IgD-negative memory B cell (primary cell): ENCODE results near the gene SLAIN1. TPM values are rescaled to one million over a fixed set of nuclear protein-coding genes. Genes with fewer than 3 reads are reported as not detected.

Source experiments
- H3K27ac Mint-ChIP-seq, 3 donors: one replicate each; pipeline ENCODE4 v1.8.0; 2020 to 2022; ENCODE audit warnings: mild to moderate bottlenecking in 3 of 3, mixed read lengths in 3 of 3, moderate library complexity in 1 of 3
- H3K27me3 Mint-ChIP-seq: one replicate; pipeline ENCODE4 v1.8.0; 2021; ENCODE audit warnings: mixed read lengths
- H3K36me3 Mint-ChIP-seq: one replicate; pipeline ENCODE4 v1.8.0; 2020; ENCODE audit warnings: mild to moderate bottlenecking, mixed read lengths
- H3K4me1 Mint-ChIP-seq, 3 donors: one replicate each; pipeline ENCODE4 v1.8.0; 2020 to 2022; ENCODE audit warnings: mixed read lengths in 3 of 3, mild to moderate bottlenecking in 1 of 3
- H3K4me3 Mint-ChIP-seq, 4 donors: one replicate each; pipeline ENCODE4 v1.8.0; 2020 to 2022; ENCODE audit warnings: mild to moderate bottlenecking in 4 of 4, mixed read lengths in 4 of 4, moderate library complexity in 3 of 4
- H3K9me3 Mint-ChIP-seq, 3 donors: one replicate each; pipeline ENCODE4 v1.8.0; 2020 to 2021; ENCODE audit warnings: mixed read lengths in 3 of 3, mild to moderate bottlenecking in 1 of 3
- polyA plus RNA-seq: library from polyadenylated mRNA; unstranded; fragments of 300-500 nt; fragmentation: Illumina TruSeq; gene quantifications from one replicate; pipeline ENCODE4 v1.2.3, GENCODE V29; 2021

Gene SLAIN1
- polyA plus RNA-seq, 1 donor from 2014 or later, result 7.7 TPM

DNA sequence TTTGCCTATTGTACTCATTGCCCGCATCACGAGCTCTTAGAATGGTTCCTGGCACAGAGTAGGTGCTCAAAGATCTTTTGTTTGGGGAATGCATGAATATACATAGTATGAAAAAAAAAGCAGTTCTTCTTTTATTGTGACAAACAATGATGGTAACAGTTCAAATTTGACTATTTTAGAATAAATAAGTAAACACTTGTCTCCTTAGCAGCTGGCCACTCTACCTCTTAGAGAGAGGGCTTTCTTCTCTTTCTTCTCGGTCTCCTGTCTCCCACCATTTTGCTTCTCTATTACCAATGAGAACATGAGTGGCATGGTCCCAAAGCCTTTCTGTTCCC, 639 bp upstream of the SLAIN1 start:
- H3K4me3 Mint-ChIP-seq, result peak overlapping the region; percentile 74 to 93 (median 90)
- peaks cover 2% of the 10 kb centered on the region for H3K27me3 Mint-ChIP-seq
- no peaks in the 10 kb centered on the region for H3K9me3 Mint-ChIP-seq
- H3K4me1 Mint-ChIP-seq, result peaks cover 11 to 24% (median 22%) of the 10 kb centered on the region in 3 donors
- no peaks in the 10 kb centered on the region for H3K36me3 Mint-ChIP-seq
- H3K27ac Mint-ChIP-seq, result peak overlapping the region; percentile 32 to 97 (median 95)

DNA sequence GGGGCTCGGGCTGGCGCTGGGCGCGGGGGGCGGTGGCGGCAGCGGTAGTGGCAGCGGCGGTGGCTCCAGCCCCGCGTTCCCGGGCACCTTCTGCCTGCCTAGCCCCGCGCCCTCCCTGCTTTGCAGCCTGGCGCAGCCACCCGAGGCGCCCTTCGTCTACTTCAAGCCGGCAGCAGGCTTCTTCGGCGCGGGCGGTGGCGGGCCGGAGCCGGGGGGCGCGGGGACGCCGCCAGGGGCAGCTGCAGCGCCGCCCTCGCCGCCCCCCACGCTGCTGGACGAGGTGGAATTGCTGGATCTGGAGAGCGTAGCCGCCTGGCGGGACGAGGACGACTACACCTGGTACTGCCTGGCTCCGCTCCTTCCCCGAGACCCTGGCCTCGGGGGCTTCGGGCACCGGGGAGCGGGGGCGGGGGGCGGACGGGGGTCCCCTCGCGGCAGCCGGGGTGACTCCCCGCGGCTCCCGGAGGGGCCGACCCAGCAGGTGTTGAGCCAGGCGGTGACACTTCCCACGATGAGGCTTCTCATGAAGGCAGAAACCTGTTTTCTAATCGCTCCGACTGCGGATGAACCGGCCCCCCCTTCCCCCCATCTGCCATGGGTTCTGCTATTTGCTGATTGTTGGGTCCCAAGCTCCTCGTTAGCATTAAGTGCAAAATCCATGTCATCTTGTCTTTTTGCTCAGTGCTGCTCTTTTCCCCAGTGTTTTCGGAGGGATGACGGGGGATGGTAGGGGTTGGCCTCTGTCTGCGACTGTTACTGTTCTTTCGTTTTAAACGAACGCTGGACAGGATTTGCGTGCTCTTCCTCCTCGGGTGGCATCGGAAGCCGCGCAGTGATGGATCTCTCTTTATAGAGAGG, 943 bp downstream of the SLAIN1 start:
- Mint-ChIP-seq H3K4me3 (peak overlapping the region; percentile 85 to 98 (median 98)), H3K27me3 (peaks cover 2% of the 10 kb centered on the region), H3K4me1 (peaks cover 11 to 24% (median 22%) of the 10 kb centered on the region in 3 donors), H3K9me3 (no peaks in the 10 kb centered on the region), H3K27ac (peak overlapping the region; percentile 61 to 92 (median 83)), H3K36me3 (no peaks in the 10 kb centered on the region)

GRCh38 chr13:77699059-77699680, 1.7 kb downstream of the SLAIN1 start:
- H3K36me3 Mint-ChIP-seq, result no peaks in the 10 kb centered on the region
- H3K4me1 Mint-ChIP-seq, result peaks cover 11 to 22% (median 22%) of the 10 kb centered on the region in 3 donors
- H3K27ac Mint-ChIP-seq, result peak overlapping the region; percentile 61 to 92 (median 83)
- H3K27me3 Mint-ChIP-seq, result no peaks in the 10 kb centered on the region
- H3K4me3 Mint-ChIP-seq, result peak overlapping the region; percentile 85 to 98 (median 98)
- no peaks in the 10 kb centered on the region for H3K9me3 Mint-ChIP-seq

DNA sequence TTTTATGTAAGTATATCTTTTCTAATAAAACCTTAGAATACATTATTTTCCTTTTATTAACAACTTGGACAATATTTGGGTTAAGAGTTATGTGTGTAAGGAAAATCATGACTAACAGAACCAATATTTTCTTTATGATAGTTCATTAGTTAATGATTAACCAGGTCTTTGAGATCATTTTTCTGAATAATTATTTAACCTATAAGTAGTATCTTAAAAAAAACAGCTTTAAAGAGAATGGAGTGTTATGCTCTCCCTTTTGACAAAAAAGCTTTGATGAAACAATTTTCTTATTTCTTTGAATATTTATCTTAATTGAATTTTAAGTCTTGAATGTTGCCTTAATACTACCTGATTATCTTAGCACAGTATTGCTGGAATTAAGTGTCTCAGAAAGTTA, 3.8 kb downstream of the SLAIN1 start:
- H3K9me3 Mint-ChIP-seq, result no peaks in the 10 kb centered on the region
- H3K36me3 Mint-ChIP-seq, result no peaks in the 10 kb centered on the region
- H3K27me3 Mint-ChIP-seq, result no peaks in the 10 kb centered on the region
- no peak overlapping the region for H3K27ac Mint-ChIP-seq
- H3K4me1 Mint-ChIP-seq, result peaks cover 6 to 18% (median 17%) of the 10 kb centered on the region in 3 donors
- H3K4me3 Mint-ChIP-seq, result no peak overlapping the region

DNA sequence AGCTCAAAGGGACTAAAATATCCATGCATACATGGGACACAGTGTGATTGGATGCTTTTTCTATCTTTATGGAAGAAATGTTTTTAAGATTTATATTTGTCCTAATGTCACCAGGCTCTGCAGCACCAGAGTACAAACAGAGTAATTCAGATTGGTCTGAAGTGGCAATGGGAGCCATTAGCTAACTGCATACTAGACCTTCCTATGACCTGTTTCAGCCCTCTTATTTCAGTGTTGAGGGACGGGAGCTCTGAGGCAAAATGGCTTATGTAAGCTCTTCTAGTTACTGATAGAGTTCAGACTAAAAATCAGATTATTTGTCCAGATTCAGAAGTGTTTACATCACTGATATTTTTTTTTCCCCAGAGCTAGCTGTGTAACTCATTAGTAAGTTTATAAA, 4.9 kb downstream of the SLAIN1 start:
- H3K27me3 Mint-ChIP-seq, result no peaks in the 10 kb centered on the region
- H3K4me1 Mint-ChIP-seq, result peaks cover 0 to 16% (median 8%) of the 10 kb centered on the region in 3 donors
- no peaks in the 10 kb centered on the region for H3K9me3 Mint-ChIP-seq
- peak overlapping the region in 2 of 4 donors; percentile 63 to 83 for H3K4me3 Mint-ChIP-seq
- no peaks in the 10 kb centered on the region for H3K36me3 Mint-ChIP-seq
- no peak overlapping the region for H3K27ac Mint-ChIP-seq

GRCh38 chr13:77703408-77703807, 5.9 kb downstream of the SLAIN1 start:
- Mint-ChIP-seq H3K4me3 (no peak overlapping the region), H3K4me1 (peaks cover 0 to 16% (median 8%) of the 10 kb centered on the region in 3 donors), H3K9me3 (no peaks in the 10 kb centered on the region), H3K36me3 (peaks cover 3% of the 10 kb centered on the region), H3K27ac (no peak overlapping the region), H3K27me3 (no peaks in the 10 kb centered on the region)

DNA sequence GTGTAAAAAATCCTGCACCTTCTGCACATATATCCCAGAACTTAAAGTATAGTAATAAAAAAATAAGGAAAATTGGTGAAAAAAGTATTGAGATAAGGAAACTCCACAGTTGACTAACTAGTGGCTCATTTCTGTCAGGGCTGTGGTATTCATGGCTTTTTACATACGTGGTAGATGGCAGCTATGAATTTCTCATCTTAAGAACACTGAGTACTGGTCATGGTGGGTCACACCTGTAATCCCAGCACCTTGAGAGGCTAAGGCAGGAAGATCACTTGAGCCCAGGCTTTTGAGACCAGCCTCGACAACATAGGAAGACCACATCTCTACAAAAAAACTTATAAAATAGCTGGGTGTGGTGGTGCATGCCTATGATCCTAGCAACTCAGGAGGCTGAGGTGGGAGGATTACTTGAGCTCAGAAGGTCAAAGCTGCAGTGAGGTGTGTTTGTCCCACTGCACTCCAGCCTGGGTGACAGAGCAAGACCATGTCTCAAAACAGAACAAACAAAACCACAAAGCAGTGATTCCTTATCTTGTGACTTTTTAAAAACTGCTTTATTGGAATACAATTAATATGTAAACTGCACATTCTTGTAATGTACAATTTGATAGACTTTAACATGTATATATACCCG, 16.8 kb downstream of the SLAIN1 start:
- H3K9me3 Mint-ChIP-seq, result peaks cover 4 to 11% (median 10%) of the 10 kb centered on the region in 3 donors
- H3K27ac Mint-ChIP-seq, result peak overlapping the region in 1 of 3 donors; percentile 28
- no peak overlapping the region for H3K4me3 Mint-ChIP-seq
- peaks cover 2% of the 10 kb centered on the region for H3K36me3 Mint-ChIP-seq
- H3K27me3 Mint-ChIP-seq, result no peaks in the 10 kb centered on the region
- H3K4me1 Mint-ChIP-seq, result peaks cover 6 to 33% (median 21%) of the 10 kb centered on the region in 3 donors

DNA sequence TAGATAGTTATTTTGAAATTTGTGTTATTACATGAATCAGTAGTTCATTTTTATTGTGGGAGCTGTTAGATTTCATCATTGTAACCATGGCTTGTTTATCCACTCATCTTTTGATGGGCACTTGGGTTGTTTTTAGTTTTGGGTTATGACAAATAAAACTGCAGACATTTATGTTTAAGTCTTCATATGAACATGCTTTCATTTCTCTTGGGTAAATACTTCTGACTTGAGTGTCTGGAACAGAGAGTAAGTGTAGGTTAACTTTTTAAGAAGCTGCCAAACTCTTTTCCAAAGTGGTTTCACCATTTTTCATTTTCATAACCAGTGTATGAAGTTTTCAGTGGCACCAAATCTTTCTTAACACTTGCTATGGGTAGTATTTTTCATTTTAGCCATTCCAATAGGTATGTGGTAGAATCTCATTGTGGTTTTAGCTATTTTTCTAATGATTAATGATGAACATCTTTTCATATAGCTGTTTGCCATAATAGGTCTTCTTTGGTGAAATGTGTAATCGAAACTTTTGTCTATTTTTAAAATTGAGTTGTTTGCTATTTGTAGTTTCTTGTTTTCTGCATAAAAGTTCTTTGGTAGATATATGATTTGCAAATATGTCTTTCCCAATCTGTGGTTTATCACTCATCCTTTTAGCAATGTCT, 17.9 kb downstream of the SLAIN1 start:
- Mint-ChIP-seq H3K9me3 (peaks cover 3 to 11% (median 8%) of the 10 kb centered on the region in 3 donors), H3K4me1 (peaks cover 6 to 37% (median 20%) of the 10 kb centered on the region in 3 donors), H3K4me3 (peak overlapping the region in 1 of 4 donors; percentile 18), H3K36me3 (peaks cover 5% of the 10 kb centered on the region), H3K27ac (peak overlapping the region in 1 of 3 donors; percentile 17), H3K27me3 (no peaks in the 10 kb centered on the region)

GRCh38 chr13:77716692-77717091, 19.2 kb downstream of the SLAIN1 start:
- no peak overlapping the region for H3K4me3 Mint-ChIP-seq
- H3K27ac Mint-ChIP-seq, result no peak overlapping the region
- peaks cover 6 to 41% (median 20%) of the 10 kb centered on the region in 3 donors for H3K4me1 Mint-ChIP-seq
- H3K27me3 Mint-ChIP-seq, result no peaks in the 10 kb centered on the region
- peaks cover 0 to 8% (median 2%) of the 10 kb centered on the region in 3 donors for H3K9me3 Mint-ChIP-seq
- peaks cover 11% of the 10 kb centered on the region for H3K36me3 Mint-ChIP-seq

- peaks cover 16% of the 10 kb centered on the region for H3K36me3 Mint-ChIP-seq
- peaks cover 6 to 41% (median 20%) of the 10 kb centered on the region in 3 donors for H3K4me1 Mint-ChIP-seq
- no peak overlapping the region for H3K4me3 Mint-ChIP-seq
- H3K9me3 Mint-ChIP-seq, result peaks cover 0 to 2% (median 0%) of the 10 kb centered on the region in 3 donors
- no peaks in the 10 kb centered on the region for H3K27me3 Mint-ChIP-seq
- H3K27ac Mint-ChIP-seq, result no peak overlapping the region
Observed at GRCh38 chr13:77717508-77717907, 20.0 kb downstream of the SLAIN1 start.

DNA sequence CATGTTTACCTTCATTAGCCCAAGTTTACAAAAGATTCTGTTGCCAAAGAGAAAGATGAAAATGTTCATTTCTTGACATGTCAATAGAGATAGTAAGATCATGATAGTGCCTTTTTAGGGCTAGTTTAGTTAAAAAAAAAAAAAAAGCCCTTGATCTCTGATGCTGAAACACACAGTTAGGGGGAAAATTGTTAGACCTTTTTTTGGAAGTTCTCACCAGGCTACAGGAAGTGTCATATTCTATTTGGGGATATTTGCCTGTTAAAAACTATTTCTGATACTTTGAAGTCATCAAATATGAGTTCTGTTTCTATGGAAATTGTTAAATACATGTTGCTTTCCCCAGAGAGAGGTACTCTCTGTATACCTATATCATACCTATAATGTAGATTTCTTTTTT, 21.6 kb downstream of the SLAIN1 start:
- H3K4me1 Mint-ChIP-seq, result peaks cover 6 to 41% (median 19%) of the 10 kb centered on the region in 3 donors
- peaks cover 0 to under 1% (median 0%) of the 10 kb centered on the region in 3 donors for H3K9me3 Mint-ChIP-seq
- H3K36me3 Mint-ChIP-seq, result peaks cover 18% of the 10 kb centered on the region
- no peak overlapping the region for H3K4me3 Mint-ChIP-seq
- no peaks in the 10 kb centered on the region for H3K27me3 Mint-ChIP-seq
- no peak overlapping the region for H3K27ac Mint-ChIP-seq

DNA sequence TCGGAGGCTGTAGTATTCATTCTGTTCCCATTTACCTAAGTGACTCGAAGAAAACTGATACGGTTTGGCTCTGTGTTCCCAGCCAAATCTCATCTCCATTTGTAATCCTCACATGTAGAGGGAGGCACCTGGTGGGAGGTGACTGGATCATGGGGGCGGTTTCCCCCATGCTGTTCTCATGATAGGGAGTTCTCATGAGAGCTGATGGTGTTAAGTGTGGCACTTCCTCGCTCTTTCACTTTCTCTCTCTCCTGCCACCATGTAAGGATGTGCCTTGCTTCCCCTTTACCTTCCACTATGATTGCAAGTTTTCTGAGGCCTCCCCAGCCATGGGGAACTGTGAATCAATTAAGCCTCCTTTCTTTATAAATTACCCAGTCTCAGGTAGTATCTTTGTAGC, 23.5 kb downstream of the SLAIN1 start:
- no peaks in the 10 kb centered on the region for H3K9me3 Mint-ChIP-seq
- H3K27ac Mint-ChIP-seq, result no peak overlapping the region
- H3K4me3 Mint-ChIP-seq, result no peak overlapping the region
- H3K27me3 Mint-ChIP-seq, result no peaks in the 10 kb centered on the region
- peaks cover 20% of the 10 kb centered on the region for H3K36me3 Mint-ChIP-seq
- H3K4me1 Mint-ChIP-seq, result peaks cover 2 to 41% (median 15%) of the 10 kb centered on the region in 3 donors

GRCh38 chr13:77724092-77724491, 26.6 kb downstream of the SLAIN1 start:
- Mint-ChIP-seq H3K36me3 (peaks cover 22% of the 10 kb centered on the region), H3K27me3 (no peaks in the 10 kb centered on the region), H3K9me3 (no peaks in the 10 kb centered on the region), H3K4me3 (no peak overlapping the region), H3K27ac (no peak overlapping the region), H3K4me1 (peaks cover 2 to 37% (median 7%) of the 10 kb centered on the region in 3 donors)

DNA sequence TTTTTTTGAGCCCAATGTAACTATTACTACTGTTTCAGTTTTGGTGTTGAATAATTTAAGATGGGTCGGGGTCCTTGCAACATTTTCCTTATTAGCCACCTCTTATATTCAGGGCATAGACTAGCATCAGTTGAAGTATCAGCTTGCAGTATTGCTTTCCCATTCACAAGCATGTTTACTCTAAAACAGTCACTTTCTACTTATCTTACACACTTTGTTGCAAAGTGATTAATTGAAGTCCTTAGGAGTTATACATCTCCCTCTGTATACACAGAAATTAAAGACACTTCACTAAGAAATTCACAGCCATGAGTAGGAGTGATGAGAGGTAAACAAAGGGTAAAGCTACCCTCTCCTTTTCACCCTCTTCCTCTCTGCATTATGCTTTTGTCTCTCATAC, 27.6 kb downstream of the SLAIN1 start:
- peaks cover 10 to 41% (median 14%) of the 10 kb centered on the region in 3 donors for H3K4me1 Mint-ChIP-seq
- no peak overlapping the region for H3K27ac Mint-ChIP-seq
- H3K4me3 Mint-ChIP-seq, result no peak overlapping the region
- H3K36me3 Mint-ChIP-seq, result peaks cover 24% of the 10 kb centered on the region
- H3K27me3 Mint-ChIP-seq, result no peaks in the 10 kb centered on the region
- no peaks in the 10 kb centered on the region for H3K9me3 Mint-ChIP-seq
